Esophagus (tissue), 2 donors: ENCODE results near the gene MAN1C1. TPM values are rescaled to one million over a fixed set of nuclear protein-coding genes. Genes with fewer than 3 reads are reported as not detected.

ENCODE experiments used
- polyA plus RNA-seq, 2 donors: library from polyadenylated mRNA; stranded (reverse); fragments of 200-250 nt; gene quantifications; one replicate each; pipeline ENCODE4 v1.2.3, GENCODE V29; 2013
- donor health status: healthy with polysubstance abuse.
- donor health status: Bipolar disorder and iron deficiency.

Gene MAN1C1
- polyA plus RNA-seq, 2 donors = 2.4 to 3.7 TPM

Other genes starting within 250 kb of the MAN1C1 start
- under 1 TPM; 0.20 to 0.73 TPM for gene RHCE, start 196.0 kb upstream of the MAN1C1 start, polyA plus RNA-seq
- 10 to 100 TPM; 16.1 to 23.3 TPM for gene MACO1, start 185.9 kb upstream of the MAN1C1 start, polyA plus RNA-seq
- gene LDLRAP1, start 73.2 kb upstream of the MAN1C1 start, polyA plus RNA-seq = 10 to 100 TPM; 11.0 to 12.5 TPM
- 10 to 100 TPM; 19.2 to 21.4 TPM for gene SELENON, start 183.4 kb downstream of the MAN1C1 start, polyA plus RNA-seq
- 10 to 100 TPM; 28.4 to 32.0 TPM for gene MTFR1L, start 203.2 kb downstream of the MAN1C1 start, polyA plus RNA-seq
- 1 to 10 TPM; 1.1 to 2.0 TPM for gene AUNIP, start 242.7 kb downstream of the MAN1C1 start, polyA plus RNA-seq